GM18526 (cell line): ENCODE results near the gene SLC35F5.

Experiments
- POLR2A ChIP-seq: IDR thresholded peaks from 3 replicates; pipeline ENCODE4 v1.6.1; 2011; ENCODE audit not compliant: insufficient read length; ENCODE audit errors: extremely low read depth

SLC35F5 gene

GRCh38 chr2:113756355-113757137 lies at the start of gene SLC35F5:
Gene SLC35F5, minus strand, starts transcription at chr2:113756642. Its CDS starts 233 bp downstream, at chr2:113756409.
- TF ChIP-seq POLR2A, result peak; percentile 87

DNA sequence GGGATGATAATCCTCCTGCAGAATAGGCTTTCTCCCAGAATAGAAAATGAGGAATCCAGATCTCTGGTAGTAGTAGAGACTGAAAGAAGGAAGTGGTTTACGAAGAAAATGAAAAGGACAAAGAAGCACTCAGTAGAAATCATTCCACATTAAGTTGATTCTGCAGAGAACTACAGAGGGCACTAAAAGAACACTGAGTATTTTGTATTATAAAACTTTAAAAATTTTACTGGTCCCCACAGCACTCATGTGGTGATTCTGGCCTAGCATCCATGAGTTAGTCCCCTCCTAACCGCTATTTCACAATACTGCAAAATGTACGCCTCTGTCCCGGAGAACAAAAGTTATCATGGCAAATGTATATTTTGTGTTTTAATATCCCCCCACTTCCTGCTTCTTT lies 42.9 kb upstream of the SLC35F5 start:
- no peak for TF ChIP-seq POLR2A

GRCh38 chr2:113797237-113797636 lies 40.8 kb upstream of the SLC35F5 start:
- no peak for TF ChIP-seq POLR2A

DNA sequence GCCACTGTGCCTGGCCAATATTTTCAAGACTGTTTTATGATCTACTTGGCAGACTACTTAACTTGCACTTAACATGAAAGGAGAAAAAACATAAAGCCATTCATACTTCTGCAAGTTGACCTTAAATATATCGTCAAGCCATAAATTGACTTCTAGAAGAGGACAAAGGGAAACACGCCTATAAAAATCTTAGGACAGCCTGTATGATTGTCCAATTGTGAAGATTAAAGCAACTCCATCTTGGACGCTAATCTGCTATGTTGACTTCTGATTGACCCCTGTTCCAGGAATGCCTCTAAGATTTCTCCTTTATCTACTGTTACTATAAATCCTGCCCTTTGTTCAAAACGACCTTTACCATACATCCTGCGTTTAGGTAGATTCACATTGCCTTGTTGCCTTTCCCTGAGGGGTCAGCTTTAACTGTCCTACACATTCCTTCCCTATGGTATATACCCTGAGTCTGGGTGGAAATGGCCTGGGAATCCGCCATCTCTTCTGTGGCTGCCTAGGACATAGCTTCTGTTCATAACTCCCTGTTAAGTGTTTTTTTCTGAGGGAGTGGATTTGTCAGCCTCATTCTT lies 40.2 kb upstream of the SLC35F5 start:
- no peak for TF ChIP-seq POLR2A

DNA sequence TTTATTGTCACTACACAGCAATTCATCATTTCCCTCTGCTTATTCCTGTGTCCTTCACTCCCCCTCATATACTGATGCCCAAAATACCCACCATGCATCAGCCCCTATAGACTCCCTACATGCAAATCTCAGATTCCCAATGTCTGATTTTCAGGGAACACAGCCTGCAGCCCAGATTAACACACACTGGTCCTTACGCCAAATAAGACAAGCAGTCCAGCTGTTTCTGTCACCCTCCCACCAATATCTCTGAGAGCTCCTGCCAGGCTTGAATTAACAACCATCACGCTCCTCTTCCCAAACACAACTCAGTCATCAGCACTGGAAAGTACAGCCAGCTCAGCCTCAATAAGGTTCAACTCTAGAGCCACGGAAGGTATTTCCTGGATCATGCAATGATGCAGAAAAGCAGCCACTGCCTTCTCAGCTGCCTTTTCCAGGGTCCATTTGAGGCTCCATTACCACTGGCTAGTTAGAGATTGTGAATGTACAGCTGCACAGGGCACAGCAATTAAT lies 39.0 kb upstream of the SLC35F5 start:
- no peak for TF ChIP-seq POLR2A

DNA sequence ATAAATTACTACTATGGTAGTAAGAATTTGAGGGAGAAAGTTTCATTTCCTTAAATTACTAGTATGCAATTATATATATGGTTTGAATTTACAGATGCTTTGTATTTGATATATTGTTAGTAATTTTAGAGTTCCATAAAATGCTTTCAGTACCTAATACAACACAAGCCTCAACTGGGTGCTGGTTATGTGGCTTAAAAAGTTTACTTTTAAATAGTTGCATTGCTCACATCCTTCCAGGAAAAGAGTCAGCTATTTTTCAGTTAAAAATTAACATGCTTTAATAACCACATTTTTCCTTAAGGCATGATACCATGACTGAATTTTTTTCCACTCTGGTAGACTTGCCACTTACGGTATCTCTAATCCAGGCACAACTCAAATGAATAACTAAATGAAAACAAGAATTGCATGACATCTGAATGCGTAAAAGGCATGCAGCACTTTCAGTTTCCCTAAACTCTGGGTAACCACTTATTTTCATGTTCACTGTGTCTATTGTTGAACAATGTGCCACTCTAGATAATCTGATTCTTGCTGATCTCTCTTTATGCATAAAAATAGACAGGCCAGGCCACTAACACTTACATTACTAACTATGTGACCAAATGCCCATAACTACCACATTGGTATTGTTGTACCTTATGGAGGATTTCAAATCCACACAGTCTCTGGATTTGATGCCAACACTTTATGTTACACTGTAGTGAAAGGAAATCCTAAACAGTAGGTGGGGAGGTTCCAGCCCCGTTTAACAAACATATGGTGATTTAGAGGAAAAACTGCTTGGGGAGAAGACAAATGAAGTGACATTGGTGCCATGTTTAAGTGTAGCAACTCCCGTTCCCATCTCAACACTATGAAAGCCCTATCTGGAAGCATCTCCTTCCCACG lies 35.5 kb upstream of the SLC35F5 start:
- TF ChIP-seq POLR2A, result no peak

DNA sequence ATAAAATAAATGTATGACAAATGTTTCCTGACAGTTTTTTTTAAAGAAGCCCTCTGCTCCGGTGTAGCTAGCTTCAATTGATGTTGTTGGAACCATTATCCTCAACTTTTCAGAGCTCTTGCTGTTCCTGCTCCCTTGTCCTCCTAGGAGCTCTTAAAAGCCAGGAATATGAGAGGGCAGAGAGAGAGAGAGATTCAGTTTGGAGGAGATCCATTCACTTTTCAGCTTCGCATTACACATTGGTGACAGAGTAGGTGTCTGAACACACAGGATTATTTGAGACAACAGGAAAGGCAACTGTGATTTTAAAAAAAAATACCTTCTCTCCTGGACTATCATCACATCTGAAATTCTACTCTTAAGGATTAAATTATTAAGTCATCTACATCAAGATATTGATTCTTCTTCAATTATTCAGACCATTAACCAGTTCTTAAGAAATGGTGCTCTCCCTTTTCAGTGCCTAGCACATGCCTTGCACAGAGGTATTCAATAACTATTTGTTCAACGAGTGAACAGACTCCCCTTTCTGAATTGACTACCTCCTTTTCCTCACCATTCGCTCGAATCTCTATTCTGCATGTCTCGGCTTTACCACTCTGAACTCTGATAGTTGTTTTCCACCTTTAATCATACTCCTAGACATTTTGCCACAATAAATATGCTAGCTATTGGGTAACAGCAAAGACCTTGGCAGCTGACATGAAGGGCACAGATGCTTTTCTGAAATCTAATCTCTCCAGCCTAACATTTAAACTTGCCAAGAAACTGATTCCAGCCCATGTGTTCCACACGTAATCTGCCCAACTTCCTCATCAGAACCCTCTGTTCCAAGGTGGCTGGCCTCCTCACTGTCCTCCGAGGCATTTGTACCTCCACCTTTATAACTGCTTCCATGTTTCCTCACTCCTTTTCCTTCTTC lies 28.6 kb upstream of the SLC35F5 start:
- no peak for TF ChIP-seq POLR2A

GRCh38 chr2:113780472-113780871 lies 24.0 kb upstream of the SLC35F5 start:
- TF ChIP-seq POLR2A, result no peak

- no peak for TF ChIP-seq POLR2A
Observed at GRCh38 chr2:113777371-113777770, 20.9 kb upstream of the SLC35F5 start.

DNA sequence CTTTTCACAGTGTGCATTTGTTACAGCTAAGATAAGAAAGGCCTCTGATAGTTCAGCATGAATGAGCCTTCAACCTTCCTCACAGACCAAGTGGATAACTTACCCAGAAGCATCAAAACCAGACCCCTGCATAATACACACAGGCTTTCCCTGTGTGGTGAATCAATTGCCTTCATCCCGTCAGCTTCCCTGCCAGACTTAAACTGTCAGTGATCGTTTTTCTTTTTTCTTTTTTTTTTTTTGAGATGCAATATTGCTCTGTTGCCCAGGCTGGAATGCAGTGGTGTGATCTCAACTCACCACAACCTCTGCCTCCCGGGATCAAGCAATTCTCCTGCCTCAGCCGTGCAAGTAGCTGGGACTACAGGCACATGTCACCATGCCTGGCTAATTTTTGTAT lies 20.5 kb upstream of the SLC35F5 start:
- no peak for TF ChIP-seq POLR2A

GRCh38 chr2:113770929-113771328 lies 14.5 kb upstream of the SLC35F5 start:
- no peak for TF ChIP-seq POLR2A

- no peak for TF ChIP-seq POLR2A
Observed at GRCh38 chr2:113769555-113769954, 13.1 kb upstream of the SLC35F5 start.

DNA sequence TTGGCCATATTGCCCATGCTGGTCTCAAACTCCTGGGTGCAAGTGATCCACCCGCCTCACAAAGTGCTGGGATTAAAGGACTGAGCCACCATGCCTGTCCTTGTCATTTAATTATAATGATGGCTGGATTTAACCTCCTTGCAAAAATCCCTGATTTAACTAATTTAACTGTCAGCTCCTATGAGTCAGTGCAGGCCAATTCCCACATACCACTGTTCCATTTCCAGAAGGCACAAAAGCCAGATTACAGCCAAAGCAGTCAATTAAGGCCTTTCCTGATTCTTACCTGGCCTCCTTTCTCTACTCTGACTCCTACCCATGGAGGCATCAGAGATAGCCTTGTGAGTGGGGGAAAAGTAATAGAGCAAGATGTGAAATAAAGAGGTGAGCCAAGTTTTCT lies 12.3 kb upstream of the SLC35F5 start:
- no peak for TF ChIP-seq POLR2A

- TF ChIP-seq POLR2A, result no peak
Observed at GRCh38 chr2:113767811-113768460, 11.5 kb upstream of the SLC35F5 start.
